ENCODE results near the gene ZNF454. TPM values are rescaled to one million over a fixed set of nuclear protein-coding genes. Genes with fewer than 3 reads are reported as not detected.

The ZNF454 gene
- total RNA-seq, 1 experiment from 2014 or later = not detected

DNA sequence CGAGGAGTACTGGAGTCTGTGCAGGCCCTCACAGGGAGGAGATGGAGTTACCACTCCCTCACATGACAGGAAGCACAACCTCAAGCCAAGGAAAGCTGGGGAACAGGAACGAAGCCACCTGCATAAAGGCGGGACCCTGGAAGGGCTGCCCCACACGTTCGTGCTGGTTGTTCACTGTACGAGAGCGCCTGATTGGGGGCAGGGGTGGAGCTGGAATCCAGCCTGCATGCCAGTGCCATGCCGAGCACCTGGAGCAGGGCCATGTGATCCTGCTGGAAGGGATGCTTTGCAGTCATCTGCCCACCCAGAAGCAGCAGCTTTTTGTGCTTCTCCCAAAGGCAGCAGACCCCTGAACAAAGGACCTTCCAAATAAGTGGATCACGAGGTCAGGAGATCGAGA lies 42.7 kb downstream of the ZNF454 start:
- WGBS (ENCODE audit: extremely low coverage, insufficient read length, low lambda C conversion rate) = no CpG with 5 or more reads among the region's 10 CpGs
- Histone ChIP-seq H4K20me1 (ENCODE audit: control insufficient read depth, insufficient read depth, insufficient read length) (no peaks in the 10 kb centered on the region), H3K4ac (ENCODE audit: low read depth, low read length) (no peak overlapping the region), H3K4me1 (ENCODE audit: insufficient read depth, low read length) (no peaks in the 10 kb centered on the region), H2BK12ac (ENCODE audit: insufficient read length, low read depth, low read length) (no peak overlapping the region), H3K56ac (ENCODE audit: insufficient read length, low read depth, low read length) (no peak overlapping the region), H2BK5ac (ENCODE audit: insufficient read length, low read length) (no peak overlapping the region), H3K27me3 (ENCODE audit: insufficient read depth, low read length) (no peaks in the 10 kb centered on the region), H3T11ph (ENCODE audit: low read length) (no peak overlapping the region), H2BK20ac (ENCODE audit: low read depth, low read length, poor library complexity, severe bottlenecking) (no peak overlapping the region), H4K5ac (ENCODE audit: insufficient read length, low read depth, low read length) (no peak overlapping the region), H2BK15ac (ENCODE audit: low read depth, low read length) (no peak overlapping the region), H2AFZ (ENCODE audit: low read length) (no peak overlapping the region), H2AK5ac (ENCODE audit: insufficient read length, low read length) (no peak overlapping the region), H3K9me3 (ENCODE audit: control insufficient read depth, low read depth, low read length) (peaks cover 85% of the 10 kb centered on the region), H4K8ac (replicated peaks; ENCODE audit: insufficient read length, low read depth, low read length) (no peak overlapping the region), H3K79me2 (ENCODE audit: insufficient read depth, low read length) (no peaks in the 10 kb centered on the region), H3K23ac (ENCODE audit: insufficient read length, low read depth, low read length) (no peak overlapping the region), H3K9ac (ENCODE audit: extremely low read depth, insufficient read length, low read length) (no peak overlapping the region), H3K27ac (ENCODE audit: insufficient read length, low read depth, low read length) (no peak overlapping the region), H3K14ac (ENCODE audit: insufficient read depth, low read length) (no peak overlapping the region), H3K18ac (ENCODE audit: insufficient read length, low read depth, low read length) (no peak overlapping the region), H3K4me2 (ENCODE audit: insufficient read depth, insufficient read length, low read length) (no peak overlapping the region), H2BK120ac (ENCODE audit: low read depth, low read length, poor library complexity, severe bottlenecking) (no peak overlapping the region), H3K23me2 (ENCODE audit: insufficient read length, low read depth, low read length, poor library complexity, severe bottlenecking) (no peaks in the 10 kb centered on the region), H3K79me1 (ENCODE audit: insufficient read depth, low read depth, low read length, poor library complexity, severe bottlenecking) (no peaks in the 10 kb centered on the region), H4K91ac (ENCODE audit: insufficient read length, low read depth, low read length) (no peak overlapping the region)
- TF ChIP-seq CTCF (conservative IDR thresholded peaks at IDR 0.05) = no peak
- no peaks in the 10 kb centered on the region for H3K4me1 Mint-ChIP-seq
- DNase-seq = no peak
- peaks cover 17 to 46% (median 21%) of the 10 kb centered on the region in 3 experiments for H3K36me3 Mint-ChIP-seq (ENCODE audit: insufficient read depth in 1 of 3, low read depth in 3 of 3)
- peaks cover 88 to 97% of the 10 kb centered on the region in 2 experiments for H3K9me3 Mint-ChIP-seq
- peaks cover 24% of the 10 kb centered on the region for H3K27me3 Mint-ChIP-seq (ENCODE audit: low read depth)
- no peak overlapping the region for H3K4me3 Mint-ChIP-seq
- no peak overlapping the region for H3K27ac Mint-ChIP-seq
